SIG-M5 (cell line): ENCODE measurements around the gene ANKK1.

Experiments used
- DNase-seq: peaks from one replicate; lab custom pipeline; 2025; lab: John Stamatoyannopoulos, UW

ANKK1 gene

GRCh38 chr11:113410414-113411135, 23.0 kb downstream of the ANKK1 start:
- DNase-seq, result no peak

GRCh38 chr11:113411536-113411935, 24.0 kb downstream of the ANKK1 start:
- no peak for DNase-seq

- DNase-seq, result no peak
These were observed 25.1 kb downstream of the ANKK1 start for GRCh38 chr11:113412675-113413074.

- no peak for DNase-seq
These were observed 27.8 kb downstream of the ANKK1 start for GRCh38 chr11:113415343-113415742.

GRCh38 chr11:113417428-113417827, 29.8 kb downstream of the ANKK1 start:
- DNase-seq, result no peak

- DNase-seq, result no peak
These were observed 31.9 kb downstream of the ANKK1 start for GRCh38 chr11:113419454-113420003.

- DNase-seq, result no peak
These were observed 33.2 kb downstream of the ANKK1 start for GRCh38 chr11:113420808-113421207.

- DNase-seq, result no peak
These were observed 39.1 kb downstream of the ANKK1 start for GRCh38 chr11:113426686-113427085.

GRCh38 chr11:113431746-113432145, 44.2 kb downstream of the ANKK1 start:
- DNase-seq, result no peak

GRCh38 chr11:113435190-113435968, 47.8 kb downstream of the ANKK1 start:
- DNase-seq, result no peak

- DNase-seq, result no peak
These were observed 49.2 kb downstream of the ANKK1 start for GRCh38 chr11:113436672-113437252.

- DNase-seq, result no peak
These were observed 53.2 kb downstream of the ANKK1 start for GRCh38 chr11:113440816-113441215.

- no peak for DNase-seq
These were observed 57.0 kb downstream of the ANKK1 start for GRCh38 chr11:113444502-113445123.

- DNase-seq, result no peak
These were observed 58.5 kb downstream of the ANKK1 start for GRCh38 chr11:113446112-113446511.

- DNase-seq, result no peak
These were observed 59.4 kb downstream of the ANKK1 start for GRCh38 chr11:113446938-113447337.

GRCh38 chr11:113447621-113448315, 60.2 kb downstream of the ANKK1 start:
- DNase-seq, result no peak

GRCh38 chr11:113448316-113448677, 60.7 kb downstream of the ANKK1 start:
- DNase-seq, result no peak

GRCh38 chr11:113449743-113450142, 62.2 kb downstream of the ANKK1 start:
- DNase-seq, result no peak
